Suppressor macrophage treated with lipopolysaccharide for 1 hour (primary cell): ENCODE data around the gene BANP.
"Not testable (repeated sequence)": the region's sequence is repeated elsewhere in the genome, so short reads cannot be mapped to it uniquely, and the experiment has no call there.

ENCODE experiments used
- DNase-seq, 3 donors: peaks; one replicate each; pipeline ENCODE4 v3.0.0-alpha.2; 2020 to 2022

Gene BANP

DNA sequence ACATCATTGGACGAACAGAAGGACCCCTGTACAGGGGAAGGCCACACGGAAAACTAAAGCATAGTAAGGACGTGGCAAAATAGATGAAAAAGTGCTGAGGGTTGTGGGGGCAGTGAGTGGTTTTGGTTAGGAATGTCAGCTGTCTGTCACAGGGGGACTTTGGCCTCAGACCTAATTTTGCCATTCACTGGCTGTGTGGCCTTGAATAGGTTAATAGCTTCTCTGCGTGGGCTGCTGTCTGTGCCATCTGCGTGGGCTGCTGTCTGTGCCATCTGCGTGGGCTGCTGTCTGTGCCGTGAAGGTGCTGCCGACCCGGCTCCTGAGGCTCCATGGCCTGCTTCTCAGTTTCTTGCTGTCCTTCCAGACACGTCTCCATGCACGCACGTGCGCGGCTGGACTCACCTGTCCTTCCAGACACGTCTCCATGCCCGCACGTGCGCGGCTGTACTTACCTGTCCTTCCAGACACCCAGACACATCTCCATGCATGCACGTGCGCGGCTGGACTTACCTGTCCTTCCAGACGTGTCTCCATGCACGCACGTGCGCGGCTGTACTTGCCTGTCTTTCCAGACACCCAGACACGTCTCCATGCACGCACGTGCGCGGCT is 47.1 kb downstream of the BANP start:
- DNase-seq, result not testable (repeated sequence)

DNA sequence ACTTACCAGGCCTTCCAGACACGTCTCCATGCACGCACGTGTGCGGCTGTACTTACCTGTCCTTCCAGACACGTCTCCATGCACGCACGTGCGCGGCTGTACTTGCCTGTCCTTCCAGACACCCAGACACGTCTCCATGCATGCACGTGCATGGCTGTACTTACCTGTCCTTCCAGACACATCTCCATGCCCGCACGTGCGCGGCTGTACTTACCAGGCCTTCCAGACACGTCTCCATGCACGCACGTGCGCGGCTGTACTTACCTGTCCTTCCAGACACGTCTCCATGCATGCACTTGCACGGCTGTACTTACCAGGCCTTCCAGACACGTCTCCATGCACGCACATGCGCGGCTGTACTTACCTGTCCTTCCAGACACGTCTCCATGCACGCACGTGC is 47.8 kb downstream of the BANP start:
- DNase-seq, result not testable (repeated sequence)

DNA sequence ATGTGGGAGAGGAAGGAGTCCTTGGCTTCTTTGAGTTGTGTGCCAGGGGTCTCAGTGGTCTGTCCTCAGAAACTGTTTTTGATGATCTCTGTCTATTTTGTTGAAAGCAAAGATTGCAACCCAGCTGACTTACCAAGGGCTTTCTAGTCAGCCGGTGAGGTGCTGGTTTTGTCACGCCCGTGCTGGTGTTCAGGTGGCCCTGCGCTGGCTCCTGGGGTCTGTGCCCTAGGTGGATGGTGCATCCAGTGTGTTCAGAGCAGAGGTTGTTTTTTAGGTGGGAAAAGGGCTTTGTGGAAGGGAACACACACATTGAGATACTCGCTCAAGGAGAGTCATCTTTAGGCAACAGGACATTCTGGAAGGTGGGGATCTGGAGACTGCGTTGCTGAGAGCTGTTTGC is 51.0 kb downstream of the BANP start:
- DNase-seq, result no peak

DNA sequence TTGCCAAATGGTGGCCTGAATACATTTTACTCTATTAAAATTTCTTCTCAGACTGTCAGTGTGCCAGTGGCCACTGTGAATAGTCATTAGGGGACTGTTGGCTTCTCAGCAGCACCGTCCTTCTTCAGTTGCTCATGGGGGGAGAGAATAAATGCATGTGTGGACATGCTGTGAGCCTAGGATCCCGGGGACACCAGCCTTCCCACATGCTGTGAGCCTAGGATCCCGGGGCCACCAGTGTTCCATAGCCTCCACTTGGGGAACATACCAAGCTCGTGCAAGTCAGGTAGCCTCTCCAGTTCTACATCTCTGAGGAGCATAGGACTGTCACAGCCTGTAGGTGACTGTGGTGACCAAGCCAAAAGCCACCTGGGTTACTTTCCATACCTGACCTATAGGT is 51.5 kb downstream of the BANP start:
- no peak for DNase-seq

DNA sequence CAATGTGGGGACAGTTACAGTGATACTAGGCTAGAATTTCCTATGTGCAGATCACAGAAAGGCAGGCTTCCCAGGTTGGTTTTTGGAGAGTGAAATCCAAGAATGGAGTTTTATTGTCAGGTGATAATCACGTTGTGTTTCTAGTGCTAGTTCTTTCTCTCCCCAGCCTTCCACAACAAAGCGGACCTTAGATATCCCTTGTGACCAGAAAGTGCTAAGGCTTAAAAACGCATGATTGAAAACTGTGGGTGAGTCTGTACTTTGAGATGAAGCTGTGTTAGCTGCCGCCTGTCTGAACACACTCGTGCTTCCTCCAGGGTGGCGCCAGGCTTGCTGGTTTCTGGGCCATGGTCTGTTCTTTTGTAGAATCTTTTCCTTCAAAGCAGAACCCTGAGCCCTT is 52.1 kb downstream of the BANP start:
- DNase-seq, result no peak

DNA sequence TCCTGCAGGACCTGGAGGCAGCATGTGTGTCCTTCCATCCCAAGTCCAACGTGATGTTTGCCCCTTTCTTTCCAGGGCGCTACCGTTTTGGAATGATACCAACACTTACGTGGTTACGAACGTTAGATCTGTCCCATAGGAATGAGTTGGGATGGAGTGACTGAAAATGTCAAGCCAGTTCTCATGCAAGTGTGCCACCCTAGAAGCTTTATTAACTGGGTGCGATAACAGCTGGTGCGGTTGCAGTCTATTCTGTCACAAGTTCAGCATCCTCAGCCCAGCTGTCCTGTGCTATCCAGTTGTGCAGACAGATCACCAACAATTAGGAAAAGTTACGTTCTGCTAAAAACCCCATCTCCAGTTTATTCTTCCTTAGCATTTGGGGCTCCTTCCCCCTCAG is 52.5 kb downstream of the BANP start:
- no peak for DNase-seq

DNA sequence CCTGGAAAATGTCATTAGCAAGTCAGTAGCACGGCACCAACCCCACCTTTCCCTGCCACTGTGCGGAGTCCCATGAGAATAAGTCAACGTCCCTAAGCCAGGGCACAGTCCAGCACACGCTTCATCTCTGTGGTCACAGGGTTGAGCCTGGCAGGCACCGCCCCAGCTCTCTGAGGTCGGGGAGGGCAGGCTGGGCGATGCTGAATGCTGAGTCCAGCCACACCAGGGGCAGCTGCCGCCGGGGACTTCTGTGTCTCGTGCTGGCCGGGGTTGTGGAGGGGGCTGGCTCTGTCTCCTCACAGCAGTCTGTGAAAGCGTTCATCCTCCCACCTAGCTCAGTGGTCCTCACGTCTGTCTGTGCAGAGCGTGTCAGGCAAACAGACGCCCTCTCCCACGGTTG is 53.2 kb downstream of the BANP start:
- no peak for DNase-seq

DNA sequence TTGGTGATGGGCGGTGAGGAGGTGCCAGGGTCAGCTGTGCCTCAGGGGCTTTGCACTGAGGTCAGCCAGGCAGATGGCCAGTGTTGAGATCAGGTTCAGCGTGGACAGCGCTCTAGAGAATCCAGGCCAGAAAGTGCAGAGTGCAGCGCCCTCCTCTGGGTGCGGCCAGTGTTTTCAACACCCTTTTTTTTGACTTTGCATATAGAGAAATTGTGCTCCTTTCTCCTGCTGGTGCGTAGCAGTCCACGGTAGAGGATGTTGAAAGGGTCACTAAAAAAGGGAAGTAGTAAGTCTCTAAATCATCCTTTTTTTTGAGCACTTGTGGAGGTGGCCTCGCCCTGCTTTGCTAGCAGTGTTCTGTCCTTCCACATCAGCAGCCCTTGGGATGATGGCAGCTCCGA is 53.9 kb downstream of the BANP start:
- peak; percentile 74 to 83 (median 79) for DNase-seq

DNA sequence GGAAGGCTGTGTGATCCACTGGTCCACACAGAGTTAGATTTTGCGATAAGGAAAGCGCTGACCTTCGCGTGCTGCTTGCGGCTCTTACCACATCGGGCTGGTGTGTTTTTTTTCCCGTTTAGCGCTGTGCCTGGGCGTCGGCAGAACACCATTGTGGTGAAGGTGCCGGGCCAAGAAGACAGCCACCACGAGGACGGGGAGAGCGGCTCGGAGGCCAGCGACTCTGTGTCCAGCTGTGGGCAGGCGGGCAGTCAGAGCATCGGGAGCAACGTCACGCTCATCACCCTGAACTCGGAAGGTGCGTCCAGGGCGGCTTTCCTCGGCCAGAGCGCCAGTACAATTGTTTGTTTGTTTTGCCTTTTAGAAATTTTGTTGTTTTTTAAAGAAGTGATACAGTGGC is 54.7 kb downstream of the BANP start:
- DNase-seq, result no peak

DNA sequence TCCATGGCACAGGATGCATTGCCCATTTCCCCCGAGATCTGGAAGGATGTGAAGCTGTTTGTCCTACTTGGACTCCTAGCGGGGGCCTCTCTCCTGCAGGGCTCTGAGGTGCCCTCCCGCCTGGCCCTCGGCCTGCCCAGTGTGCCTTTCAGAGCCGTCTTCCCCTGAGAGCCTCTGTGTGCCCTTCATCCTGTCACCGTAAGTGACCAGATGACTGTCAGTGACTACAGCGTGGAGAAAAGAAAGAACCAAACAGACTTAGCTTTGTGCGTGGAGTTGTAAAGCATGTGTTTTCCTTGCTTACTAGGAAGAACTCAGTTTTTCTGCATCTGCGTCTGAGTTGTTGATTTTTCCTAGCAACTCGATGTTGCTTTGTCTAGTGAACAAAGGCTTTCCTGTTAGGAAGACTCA is 56.1 kb downstream of the BANP start:
- DNase-seq, result no peak

DNA sequence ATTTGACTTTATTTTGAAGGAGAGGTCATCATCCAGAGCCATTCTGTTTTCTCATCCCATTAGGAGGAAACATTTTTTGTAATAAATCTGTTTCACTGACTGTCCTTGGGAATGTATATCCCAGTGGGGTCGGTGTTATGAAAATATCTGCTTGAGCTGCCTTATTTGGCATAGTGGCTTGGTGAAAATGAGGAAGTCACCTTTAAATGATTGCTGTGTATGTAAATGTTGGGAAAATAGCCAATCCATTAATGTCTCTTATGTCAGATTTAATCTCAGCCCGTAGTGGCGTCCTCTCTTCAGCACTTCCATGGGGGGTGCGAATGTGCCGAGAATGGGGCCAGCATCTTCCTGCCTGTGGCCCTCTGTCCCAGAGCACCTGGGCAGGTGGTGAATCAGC is 57.6 kb downstream of the BANP start:
- no peak for DNase-seq

DNA sequence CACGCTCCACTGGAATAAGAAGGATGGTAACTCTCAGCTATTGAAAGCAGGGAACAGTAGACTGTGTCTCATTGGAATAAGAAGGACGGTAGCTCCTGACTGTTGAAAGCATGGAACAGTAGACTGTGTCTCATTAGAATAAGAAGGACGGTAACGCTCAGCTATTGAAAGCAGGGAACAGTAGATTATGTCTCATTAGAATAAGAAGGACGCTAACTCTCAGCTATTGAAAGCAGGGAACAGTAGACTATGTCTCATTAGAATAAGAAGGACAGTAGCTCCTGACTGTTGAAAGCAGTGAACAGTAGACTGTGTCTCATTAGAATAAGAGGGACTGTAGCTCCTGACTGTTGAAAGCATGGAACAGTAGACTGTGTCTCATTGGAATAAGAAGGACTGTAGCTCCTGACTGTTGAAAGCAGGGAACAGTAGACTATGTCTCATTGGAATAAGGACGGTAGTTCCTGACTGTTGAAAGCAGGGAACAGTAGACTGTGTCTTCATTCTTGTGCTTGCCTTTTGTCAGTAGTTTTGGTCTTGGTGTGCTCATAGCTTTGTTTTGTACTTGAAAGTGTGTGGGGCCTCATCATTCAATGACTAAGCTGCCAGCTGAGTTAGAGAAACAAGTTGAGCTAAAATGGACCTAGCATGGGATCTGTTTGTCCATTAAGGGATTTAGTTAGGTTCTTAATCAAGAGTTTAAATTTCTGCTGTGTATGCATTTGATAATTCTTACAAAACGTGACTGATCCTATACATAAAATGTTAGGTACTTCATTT is 58.5 kb downstream of the BANP start:
- no peak for DNase-seq

DNA sequence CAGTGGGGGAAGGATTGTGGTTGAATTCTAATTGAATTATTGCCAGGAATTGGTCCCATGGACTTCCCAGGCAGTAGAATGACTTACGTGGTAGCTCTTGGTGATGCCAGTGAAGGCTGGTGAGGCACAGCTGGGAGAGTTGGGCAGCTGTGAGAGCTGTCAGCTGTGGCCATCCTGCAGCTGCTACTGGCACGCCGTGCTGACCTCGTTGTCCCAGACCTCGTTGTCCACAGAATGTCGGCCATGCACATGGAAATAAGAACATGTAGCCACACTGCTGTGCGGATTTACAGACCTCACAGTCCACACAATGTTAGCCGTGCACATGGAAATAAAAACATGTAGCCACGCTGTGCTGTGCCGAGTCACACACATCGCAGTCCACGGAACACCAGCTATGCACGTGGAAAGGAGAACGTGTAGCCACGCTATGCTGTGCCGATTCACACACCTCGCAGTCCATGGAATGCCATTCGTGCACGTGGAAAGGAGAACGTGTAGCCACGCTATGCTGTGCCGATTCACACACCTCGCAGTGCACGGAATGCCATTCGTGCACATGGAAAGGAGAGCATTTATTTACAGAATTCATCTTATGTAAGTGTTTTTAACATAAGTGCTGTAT is 59.2 kb downstream of the BANP start:
- DNase-seq, result no peak

DNA sequence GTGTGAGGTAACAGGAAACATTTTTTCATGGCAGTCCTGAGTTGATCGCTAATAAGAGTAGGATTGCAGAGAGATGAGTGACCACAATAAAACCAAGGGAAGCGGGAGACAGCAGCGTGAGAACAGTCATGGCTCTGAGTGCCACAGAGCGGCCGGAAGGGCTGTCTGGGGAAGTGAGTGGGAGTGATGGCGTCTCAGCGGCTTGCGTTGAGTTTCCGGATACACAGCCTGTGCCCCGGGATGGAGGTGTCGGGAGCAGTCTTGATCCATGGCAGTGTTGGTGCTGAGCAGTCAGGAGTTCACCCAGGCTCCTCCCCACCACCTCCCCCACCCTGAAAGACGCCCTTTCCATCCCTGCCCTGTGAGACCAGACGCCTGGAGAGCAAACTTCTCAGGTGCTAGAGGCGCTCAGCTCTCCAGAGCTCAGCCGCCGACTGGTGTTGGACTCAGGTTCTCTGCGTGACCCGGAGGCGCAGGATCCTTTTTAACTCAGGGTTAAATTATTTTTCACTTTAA is 59.8 kb downstream of the BANP start:
- DNase-seq, result no peak

DNA sequence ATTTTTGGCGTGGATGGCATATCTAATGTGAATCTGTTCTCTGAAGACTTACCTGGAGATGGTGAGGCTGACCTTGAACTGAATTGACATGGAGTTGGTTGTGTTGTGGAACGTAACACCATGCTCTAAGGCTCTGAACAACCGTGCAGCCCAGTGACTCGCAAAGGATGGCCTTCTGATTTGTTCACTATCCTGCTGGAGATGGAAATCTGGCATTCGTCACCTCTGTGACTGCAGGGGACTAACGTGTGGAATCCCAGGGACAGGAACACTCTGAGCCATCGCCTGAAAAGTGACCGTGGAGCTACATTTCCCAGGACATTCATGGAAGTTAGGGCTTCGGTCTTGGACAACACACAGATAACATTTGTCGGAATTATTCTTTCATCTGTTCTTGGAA is 61.1 kb downstream of the BANP start:
- no peak for DNase-seq

DNA sequence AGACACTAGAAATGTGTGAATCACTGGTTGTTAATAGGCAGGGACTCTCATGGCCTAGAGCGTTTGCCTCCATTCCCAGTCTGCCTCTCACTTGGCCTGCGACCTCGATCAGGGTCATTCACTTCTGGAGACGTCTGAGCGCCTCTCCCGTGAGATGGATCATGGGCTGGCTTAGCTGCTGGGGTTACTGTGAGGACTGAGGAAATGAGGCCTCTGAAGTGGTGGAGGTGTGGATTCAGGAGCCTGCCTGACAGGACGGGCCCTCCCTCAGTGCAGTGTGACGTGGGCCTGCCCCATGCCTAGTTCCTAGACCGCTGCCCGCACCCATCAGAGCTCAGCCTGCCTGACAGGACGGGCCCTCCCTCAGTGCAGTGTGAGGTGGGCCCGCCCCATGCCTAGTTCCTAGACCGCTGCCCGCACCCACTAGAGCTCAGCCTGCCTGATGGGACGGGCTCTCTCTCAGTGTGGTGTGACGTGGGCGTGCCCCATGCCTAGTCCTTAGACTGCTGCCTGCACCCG is 61.9 kb downstream of the BANP start:
- no peak for DNase-seq

DNA sequence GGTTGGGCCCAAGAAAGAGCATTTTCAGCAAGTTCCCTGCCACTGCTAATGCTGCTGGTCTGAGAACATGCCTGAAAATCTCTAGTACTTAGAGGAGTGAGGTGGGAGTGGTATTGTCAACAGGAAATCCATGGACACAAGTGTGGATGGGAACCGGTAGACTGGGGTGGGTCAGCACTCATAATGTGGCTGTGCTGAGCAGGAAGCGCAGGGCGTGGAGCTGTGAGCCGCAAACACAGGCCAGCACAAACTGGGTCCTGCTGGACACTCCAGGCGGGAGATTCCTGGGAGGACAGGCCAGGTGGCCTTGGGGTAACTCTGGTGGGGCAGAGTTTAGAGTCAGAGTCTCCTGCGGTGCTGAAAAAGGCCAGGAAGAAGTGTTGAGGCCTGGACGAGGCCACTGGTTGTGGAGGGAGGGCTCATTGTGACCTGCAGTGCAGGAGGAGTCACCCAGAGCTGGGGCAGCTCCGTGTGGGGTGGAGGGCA is 62.6 kb downstream of the BANP start:
- DNase-seq, result no peak

DNA sequence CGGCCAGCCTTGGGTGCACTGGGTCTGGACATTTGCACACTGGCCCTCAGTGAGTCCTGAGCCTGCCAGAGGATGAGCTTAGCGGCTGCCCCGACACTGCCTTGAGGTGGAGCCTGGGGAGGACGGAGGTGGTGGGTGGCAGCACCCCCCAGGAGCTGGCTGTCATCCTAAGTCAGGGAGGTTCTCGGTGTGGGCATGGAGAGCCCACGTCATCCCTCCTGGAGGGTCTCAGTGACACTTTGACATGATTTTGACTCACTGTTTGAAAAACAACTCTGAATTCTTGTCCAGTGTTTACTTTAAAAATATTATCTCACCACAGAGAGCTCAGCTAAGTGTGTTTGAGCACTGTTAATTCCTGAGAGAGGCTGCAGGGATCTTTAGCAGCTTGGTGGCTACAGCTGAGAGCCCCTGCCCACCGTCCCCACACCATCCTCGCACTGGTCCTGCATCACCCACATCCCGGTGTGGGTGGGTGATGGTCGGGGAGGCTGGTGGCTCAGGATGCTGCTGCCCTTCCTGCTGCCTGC is 63.1 kb downstream of the BANP start:
- DNase-seq, result no peak

DNA sequence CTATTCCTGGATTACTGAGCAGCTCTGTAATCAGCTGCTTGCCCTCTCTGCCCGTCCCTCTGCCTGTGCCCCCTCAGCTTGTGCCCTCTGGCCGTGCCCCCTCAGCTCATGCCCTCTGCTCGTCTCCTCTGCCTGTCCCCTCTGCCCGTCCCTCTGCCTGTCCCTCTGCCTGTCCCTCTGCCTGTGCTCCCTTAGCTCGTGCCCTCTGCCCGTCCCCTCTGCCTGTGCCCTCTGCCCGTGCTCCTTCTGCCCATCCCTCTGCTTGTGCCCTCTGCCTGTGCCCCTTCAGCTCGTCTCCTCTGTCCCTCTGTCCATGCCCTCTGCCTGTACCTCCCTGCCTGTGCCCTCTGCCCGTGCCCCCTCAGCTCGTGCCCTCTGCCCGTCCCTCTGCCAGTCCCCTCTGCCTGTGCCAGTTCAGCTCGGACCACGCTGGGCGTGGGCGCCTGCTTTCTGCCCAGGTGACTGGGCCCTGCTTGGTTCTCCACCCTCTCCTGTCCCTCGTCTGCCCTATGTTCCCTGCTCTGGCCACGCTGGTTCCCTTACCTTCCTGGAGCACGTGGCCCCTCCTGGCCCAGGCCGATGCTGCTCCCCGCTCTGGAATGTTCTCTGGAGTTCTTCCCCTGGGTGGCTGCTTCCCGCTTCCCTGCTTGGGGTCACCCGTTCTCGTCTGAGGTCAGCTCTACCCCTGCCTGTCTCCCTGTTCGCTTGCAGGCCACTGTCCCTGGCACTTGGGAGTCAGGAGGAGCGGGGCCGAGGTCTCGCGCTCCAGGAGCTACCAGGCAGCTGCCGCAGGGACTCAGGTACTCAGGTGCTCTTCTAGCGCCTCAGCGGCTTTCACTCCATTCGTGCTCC is 63.9 kb downstream of the BANP start:
- DNase-seq, result no peak

DNA sequence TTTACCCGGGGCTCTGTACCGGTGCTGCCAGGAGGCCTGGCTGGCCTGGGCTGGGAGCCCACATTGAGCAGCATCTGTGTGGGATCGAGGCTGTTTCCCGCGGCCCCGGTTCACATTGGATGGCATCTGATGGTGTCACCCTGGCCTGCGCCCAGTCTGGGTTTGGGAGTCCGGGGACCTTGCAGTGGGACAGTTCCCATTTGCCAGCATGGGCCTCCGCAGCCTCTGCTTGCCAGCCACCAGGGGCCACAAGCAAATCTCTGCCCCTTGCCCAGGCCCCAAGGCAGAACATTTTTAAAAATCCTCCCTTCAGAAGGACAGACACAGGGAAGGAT is 64.5 kb downstream of the BANP start:
- no peak for DNase-seq

DNA sequence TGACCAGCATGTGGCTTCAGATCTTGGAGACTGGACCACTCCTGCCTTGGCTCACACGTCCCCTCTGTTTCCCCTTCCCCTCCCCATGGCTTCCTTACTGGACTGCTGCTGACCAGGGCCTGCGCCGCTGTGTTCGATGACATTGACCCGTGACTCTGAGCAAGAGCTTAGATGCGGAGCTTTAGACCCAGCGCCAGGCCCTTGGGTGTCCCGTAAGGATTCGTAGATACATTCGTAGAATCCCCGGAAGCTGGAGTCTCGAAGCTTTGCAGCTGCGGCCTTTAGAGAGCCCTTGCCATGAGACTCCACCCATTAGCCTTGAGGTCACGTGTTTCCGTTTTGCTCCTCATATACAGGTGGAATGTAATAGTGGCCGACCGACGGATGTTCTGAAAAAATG is 65.2 kb downstream of the BANP start:
- DNase-seq, result not testable (repeated sequence)

DNA sequence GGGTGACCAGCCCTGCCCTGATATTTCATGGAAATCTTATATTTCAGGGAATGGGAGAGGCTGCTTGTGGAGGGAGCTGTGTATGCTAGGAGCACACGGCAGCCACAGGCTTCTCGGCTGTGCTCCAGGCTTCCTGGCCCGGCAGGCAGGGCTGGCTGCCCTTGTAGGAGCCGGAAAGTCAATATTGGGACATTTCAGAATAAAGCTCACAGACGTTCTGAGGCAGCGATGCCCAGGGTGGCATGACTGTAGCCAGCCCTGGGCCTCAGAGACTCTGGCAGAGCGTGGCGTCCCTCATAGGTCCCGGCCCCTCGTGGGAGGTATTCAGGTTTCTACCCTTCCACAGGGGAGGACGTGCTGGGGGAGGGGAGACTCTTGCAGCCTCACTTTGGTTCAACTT is 65.7 kb downstream of the BANP start:
- no peak for DNase-seq
